Measurements from ENCODE around the gene LRRC7. TPM values are rescaled to one million over a fixed set of nuclear protein-coding genes. Genes with fewer than 3 reads are reported as not detected.

Gene LRRC7
- total RNA-seq, 1 donor from 2014 or later: 0.16 TPM

DNA sequence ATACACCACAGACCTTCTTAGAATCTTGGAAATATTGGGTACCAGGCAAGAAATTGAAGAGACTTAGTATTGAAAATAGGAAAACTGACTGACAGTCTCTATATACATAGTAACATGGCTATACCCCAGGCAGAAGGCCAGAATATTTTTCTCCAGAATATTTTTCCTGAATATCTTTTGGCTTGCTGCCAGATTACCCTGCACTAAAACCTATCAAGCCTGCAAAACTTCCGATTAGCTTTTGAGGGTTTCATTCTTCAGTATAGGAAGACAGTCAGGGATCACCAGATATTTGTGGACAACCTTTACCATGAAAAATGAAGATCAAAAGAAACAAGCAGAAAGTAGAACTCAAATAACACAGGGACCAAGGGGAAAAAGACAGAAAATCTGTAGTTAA lies 187.9 kb downstream of the LRRC7 start:
- intact Hi-C loops (cut with micrococcal nuclease): no loop called here

DNA sequence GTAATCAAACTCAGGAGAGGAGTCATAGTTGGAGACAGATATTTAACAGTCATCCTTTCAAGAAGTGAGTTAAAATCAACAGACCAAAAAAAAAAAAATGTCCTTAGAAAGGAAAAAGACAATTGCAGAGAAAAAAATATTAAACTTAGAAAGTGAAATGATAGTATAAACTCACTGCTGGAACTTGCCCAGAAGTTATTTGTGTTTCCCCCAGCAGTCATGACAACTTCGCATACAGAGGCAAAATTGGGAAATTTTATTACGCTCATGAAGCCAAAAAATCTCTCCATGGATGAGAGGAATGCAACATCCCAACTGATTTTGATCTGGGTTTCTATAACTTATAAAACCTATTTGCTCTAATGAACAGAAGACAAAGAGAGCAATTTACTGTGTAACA lies 198.2 kb downstream of the LRRC7 start:
- intact Hi-C loops (cut with micrococcal nuclease): no loop called here

DNA sequence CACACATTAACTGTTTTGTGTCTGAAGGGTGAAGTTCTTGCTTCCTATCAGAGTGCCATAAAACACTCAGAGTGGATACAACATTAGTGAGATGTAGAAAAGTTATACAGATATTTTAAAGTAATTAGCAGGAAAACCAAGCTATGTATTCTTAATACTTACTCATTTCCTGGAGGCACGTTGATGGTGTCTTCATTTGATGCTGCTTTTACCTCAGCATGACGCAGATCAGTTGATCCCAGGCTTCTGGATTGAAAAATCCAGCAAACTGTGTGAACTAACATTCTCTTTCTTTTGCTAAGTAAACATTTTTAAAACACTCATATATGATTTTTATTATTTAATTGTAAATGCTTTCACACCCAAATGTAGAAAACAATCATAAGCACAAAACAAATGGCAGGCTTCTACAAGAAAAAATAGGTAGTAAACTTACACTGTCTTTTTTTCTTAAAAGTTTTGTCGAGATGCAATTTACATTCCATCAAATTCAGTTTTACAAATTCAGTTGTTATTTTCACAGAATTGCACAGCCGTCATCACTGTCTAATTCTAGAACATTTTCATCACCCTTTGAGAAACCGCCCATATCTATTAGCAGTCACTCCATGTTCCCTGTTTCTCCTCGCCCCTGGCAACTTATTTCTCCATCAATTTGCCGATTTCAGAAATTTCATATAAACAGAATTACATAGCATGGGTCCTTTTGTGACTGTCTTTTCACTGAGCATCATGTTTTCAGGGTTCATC lies 198.9 kb downstream of the LRRC7 start:
- intact Hi-C loops (cut with micrococcal nuclease): no loop called here

DNA sequence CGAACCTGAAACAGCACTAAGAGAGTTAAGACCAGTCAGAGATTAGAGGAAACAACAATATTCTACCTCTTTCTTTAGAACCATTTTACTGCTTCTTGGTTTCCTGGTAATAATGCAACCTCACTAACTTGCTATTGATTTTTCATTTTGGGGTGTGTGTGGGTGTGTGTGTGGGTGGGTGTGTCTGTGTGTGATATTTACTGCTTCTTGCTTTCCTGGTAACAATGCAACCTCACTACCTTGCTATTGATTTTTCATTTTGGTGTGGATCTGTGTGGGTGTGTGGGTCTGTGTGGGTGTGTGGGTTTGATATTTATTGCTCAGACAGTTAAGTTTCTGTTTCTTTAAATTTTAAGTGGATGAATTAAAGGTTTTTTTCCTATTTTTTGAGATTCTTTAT lies 208.8 kb downstream of the LRRC7 start:
- intact Hi-C loops (cut with micrococcal nuclease): no loop called here

DNA sequence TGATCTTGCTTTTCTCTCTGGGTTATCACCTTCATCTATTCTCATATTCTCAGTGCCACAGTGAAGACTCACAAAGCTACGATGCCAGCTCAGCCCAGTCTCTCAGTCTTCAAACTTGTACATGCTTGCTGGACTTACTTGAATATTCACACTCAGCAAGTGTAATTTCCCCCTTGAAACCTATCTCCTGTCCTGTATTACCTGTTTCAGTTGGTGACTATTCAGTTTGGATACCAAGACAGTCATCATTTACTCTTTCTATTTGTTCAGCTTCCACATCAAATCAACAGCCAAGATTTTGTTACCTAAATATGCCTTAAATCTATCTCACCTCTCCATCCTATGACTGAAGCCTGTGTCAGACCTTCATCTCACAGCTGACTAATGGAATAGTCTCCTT lies 209.7 kb downstream of the LRRC7 start:
- intact Hi-C loops (cut with micrococcal nuclease): no loop called here

DNA sequence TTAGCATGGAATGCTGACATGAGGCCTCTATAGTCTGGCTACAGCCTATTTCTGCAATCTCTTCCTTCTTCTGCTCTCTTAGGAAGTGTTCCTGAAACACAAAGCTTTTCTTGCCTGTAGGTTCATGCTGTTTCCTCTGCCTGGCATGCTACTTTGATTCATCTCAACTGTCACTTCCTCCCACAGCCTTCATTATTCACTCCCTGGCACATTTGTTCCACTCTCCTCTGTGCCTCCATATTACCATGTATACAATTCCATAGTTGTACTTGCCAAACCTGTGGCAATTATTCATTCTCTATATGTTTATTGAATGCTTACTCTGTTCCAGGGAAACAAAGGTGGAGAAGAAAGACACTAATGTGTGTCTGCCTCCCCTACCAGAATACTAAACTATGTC lies 210.2 kb downstream of the LRRC7 start:
- intact Hi-C loops (cut with micrococcal nuclease): no loop called here

DNA sequence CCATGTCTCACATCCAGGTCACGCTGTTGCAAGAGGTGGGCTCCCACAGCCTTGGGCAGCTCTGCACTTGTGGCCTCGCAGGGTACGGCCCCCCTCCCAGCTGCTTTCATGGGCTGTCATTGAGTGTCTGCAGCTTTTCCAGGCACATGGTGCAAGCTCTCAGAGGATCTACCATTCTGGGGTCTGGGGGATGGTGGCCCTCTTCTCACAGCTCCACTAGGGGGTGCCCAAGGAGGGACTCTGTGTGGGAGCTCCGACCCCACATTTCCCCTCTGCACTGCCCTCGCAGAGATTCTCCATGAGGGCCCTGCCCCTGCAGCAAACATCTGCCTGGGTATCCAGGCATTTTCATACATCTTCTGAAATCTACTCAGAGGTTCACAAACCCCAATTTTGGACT lies 219.4 kb downstream of the LRRC7 start:
- intact Hi-C loops (cut with micrococcal nuclease): no loop called here

DNA sequence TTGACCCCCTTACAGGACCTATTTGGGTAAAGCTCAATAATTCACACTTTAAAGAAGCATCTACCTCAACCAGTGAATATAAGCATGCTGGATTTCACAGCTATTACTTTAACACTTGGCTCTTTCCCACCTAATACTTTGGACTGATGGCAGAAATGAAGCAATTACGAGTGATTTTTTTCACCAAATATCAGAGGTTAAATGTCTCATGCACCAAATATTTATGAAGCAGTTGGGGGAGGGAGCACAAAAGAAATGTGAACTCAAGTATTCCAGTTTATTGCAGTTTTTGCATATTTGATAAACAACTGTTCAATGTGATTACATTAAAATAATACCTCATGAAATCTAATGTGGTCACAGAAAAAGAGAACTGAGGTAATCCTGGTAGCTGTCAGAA lies 223.6 kb downstream of the LRRC7 start:
- intact Hi-C loops (cut with micrococcal nuclease): no loop called here

DNA sequence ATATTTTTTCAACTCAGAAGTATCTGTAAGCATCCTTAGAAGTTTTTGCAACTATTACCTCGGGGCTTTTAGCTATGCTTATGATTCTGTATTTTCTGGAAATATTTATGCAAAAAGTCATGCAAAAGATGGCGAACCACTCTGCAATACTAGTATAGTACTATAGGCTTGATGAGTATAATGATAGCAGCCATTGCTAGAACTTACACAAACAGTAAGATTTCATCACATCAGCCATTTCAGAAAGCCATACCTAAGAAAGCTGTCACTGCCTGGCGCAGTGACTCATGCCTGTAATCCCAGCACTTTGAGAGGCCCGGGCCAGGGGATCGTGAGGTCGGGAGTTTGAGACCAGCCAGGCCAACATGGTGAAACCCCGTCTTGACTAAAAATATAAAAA lies 227.1 kb downstream of the LRRC7 start:
- intact Hi-C loops (cut with micrococcal nuclease): no loop called here

DNA sequence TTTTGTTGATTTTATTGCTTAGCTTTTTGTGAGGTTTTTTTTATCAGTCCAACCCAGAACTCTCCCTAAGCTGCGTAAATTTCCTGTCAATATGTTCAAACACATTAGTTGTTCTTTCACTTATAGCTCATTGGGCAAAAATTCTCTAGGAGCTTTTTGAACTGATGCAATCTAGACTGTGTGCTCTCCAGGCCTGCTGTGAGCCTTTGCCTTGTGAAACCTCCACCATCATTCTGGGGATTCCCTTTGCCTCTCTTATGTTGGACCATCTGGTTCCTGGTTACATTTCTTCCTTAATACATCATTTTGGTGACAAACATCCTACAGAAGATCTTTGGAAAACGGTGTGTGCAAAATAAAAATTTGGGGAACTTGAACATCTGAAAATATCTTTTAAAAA lies 247.2 kb downstream of the LRRC7 start:
- intact Hi-C loops (cut with micrococcal nuclease): no loop called here

DNA sequence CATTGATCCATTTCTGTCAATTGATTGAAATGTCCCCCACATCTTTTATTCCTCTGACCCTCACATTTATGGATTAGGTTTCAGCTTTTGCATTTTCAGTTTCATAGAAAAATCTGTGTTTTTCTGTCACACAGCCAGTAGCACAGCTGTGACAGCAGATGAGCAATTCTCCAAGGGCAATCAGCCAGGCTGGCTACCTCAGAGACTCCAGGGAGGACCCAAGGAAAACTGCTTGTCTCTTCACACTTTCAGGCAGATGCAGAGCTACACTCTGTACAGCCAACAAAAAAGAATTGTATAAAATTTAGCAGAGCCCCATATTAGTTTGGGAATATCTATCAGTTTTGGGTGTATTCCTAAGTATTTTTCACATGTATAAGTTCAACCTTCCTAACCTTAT lies 257.2 kb downstream of the LRRC7 start:
- intact Hi-C loops (cut with micrococcal nuclease): no loop called here

DNA sequence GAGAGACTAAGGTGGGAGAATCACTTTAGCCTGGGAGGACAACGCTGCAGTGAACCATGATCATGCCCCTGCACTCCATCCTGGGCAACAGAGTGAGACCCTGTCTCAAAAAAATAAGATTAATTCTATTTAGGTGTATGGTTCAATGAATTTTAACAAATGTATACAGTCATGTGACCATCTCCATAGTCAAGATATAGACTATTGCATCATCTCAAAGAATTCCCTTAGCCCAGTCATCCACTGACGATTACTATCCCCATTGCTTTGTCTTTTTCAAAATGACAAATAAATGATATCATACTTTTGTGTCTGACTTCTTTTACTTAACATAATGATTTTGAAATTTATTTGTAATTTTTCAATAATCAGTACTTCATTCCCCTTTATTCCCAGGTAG lies 260.0 kb downstream of the LRRC7 start:
- intact Hi-C loops (cut with micrococcal nuclease): no loop called here

DNA sequence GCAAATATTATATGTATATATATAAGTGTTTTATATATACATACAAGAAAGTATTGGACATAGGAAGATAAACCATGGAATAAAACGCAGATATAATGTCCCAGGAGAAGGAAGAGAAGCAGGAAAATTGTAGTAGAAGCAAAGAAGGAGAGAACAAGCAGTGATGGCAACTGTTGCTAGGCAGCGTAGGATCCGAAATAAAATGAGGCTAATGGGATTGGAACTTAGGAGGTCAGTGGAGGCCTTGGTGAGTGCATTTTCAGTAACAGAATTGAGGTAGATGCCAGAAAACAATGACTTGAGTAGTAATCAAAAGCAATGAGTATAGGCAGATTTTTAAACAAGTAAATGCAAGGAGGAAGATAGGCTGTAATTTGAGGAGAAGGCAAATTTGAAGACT lies 265.8 kb downstream of the LRRC7 start:
- intact Hi-C loops (cut with micrococcal nuclease): no loop called here

DNA sequence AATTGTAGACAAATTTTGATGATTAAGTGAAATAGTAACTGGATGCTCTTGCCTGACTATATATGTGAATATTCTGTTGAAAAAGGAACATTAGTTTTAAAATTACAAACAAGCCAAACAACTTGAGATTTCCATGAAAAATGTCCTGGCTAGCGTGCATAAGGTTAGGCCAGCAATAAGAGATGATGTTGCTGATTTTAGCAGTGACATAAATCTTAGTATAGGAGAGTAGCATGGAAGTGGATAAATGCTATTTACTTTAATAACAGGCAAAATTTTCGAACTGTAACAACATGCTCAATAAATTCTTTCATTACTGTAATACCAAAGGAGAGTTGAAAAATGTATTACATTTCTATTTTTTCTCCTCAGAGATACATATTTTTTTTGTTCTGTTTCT lies 266.6 kb downstream of the LRRC7 start:
- intact Hi-C loops (cut with micrococcal nuclease): no loop called here

DNA sequence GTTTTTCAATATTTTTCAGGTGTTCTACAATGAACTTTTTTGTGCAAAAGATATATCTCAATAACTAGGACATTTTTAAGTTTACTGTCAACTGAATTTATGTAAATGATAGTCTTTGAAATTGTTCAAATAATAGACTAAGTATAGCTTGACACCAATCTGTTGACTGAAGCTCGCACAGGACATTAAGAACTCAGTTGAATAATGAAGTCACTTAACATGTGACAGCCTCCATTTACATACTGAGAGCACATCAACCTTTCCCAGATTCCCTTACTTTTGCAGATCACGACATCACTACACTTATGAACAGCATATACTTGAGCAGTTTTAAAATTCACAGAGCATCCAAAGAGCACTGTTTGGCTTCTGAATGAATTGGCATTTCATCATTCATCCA lies 268.2 kb downstream of the LRRC7 start:
- intact Hi-C loops (cut with micrococcal nuclease): no loop called here

DNA sequence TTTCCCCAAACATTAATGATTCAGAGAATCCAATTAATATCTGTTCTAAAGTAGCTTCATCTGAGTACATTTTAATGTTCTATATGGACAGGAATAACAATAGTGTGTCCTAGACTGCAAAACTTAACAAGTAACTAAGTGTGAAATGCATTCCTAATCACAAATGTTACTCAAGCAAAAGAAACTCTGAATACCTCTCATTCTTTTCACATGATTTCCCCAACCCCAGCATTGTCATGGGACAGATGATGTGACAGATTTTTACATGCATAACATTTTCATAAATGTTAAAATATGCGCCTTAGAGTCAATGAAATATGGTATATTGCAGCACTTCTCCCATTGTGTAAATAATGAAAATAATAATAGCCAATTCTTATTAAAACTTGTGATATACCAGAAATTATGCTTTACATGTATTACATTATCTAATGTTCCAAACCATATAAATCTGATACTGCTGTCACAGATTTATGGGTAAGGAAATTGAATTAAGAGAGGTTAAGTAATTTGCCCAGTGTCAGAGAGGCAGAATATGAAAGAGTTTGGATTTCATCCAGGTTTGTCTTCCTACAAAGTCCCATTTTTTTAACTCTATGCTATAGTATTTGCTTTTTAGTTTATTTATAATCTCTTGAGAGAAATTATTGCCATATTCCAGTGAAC lies 269.4 kb downstream of the LRRC7 start:
- intact Hi-C loops (cut with micrococcal nuclease): no loop called here

DNA sequence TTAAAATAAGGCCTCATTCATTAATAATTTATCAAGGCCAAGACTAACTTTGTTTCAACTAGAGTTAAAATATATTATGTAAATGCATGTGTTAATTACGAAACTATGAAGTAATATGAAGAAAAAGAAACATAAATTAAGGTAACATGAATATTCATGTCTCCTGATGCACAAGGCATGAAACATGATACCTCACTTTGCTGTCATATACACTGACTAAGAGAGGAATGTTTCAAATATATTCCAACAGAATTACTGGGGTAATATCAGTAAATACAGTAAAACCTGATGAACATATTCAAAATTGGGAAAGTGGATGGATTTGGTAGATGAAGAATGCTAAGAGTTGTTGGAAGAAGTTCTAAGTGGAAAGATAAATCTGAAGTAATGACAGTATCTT lies 274.6 kb downstream of the LRRC7 start:
- intact Hi-C loops (cut with micrococcal nuclease): no loop called here

DNA sequence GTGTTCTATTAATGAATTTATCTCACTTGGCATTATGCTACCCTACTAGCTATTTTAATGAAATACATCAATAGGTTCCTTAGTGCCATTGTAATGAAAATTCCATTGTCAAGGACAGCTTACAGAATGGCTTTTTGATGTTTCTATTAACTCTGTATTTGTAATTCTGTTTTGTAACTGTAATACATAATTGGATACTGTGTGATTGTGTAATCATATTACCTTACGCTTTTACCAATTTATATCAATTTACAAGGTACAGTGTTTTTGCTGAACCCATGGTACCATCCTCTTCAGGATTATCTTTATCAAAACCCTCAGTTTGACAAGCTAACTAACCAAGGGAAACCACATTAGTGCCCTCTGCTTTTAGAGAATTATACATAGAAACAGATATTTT lies 277.9 kb downstream of the LRRC7 start:
- intact Hi-C loops (cut with micrococcal nuclease): no loop called here

DNA sequence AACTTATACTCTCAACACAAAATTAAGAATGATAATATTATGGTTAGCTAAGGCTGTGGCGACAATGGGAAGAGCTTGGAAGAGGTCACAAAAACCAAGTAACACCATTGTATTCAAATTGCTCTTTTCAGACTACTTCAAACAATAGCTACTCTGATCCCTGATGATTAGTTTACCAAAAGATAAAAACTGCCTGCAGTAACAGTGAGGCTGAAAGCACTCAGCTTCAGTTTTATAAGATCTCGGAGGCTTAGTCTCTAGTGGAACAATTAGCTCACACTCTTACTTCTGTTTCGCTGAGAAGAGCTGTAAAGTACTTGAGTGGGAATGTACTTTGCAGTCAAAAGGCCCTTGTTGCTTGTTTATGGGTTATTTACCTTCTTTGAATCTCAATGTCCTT lies 278.5 kb downstream of the LRRC7 start:
- intact Hi-C loops (cut with micrococcal nuclease): no loop called here

DNA sequence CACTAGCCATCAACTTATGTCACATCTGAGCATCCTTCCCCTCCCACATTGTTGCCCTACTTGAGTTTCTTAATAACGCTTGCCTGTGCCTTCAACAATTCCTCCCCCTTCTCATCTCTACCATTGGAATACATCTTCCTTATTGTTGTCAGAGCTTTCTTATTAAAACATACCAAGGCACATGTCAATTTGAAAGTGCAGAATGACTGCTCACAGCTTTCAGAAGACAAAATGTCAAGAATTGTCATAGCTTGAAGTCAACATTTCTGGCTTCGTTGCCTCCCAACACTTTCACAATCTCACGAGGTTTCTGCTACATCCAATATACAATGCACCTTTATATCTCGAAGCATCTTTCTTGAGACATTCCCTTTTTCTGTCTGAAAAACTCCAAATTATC lies 279.9 kb downstream of the LRRC7 start:
- intact Hi-C loops (cut with micrococcal nuclease): no loop called here

DNA sequence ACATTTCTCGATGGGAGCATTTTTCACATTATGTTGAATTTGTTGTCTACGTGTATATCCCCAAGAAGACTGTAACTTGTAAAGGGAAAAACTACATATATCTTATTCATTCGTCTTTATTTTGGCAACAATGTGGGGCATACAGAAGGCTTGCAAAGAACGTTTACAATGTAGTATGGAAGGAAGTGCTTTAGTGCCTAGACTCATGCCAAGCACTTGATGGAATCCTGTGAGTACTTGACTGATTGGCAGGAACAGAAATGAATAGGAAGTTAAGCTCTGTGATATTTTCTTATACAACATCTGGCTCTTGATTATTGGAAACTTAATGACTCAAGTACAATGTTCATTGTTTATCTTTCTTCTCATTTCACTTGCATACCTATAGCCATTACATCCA lies 284.4 kb downstream of the LRRC7 start:
- intact Hi-C loops (cut with micrococcal nuclease): no loop called here

DNA sequence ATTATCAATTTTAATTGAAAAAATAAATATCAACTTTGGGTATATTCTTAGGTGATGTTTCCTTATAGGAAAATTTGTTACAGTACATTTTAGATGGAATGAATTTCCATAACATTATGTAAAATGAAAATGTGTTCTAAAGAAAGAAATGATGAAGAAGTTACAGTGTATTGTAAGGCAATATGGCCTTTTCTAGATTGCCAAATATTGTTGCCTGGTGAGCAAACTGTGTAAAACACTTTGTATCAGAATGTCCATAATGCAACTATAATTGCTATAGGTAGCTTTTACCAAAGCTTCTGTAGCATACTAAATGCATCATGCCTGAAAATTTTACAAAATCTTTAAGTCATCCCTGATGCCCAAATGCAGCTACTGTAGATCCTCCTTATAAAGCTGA lies 285.0 kb downstream of the LRRC7 start:
- intact Hi-C loops (cut with micrococcal nuclease): no loop called here

DNA sequence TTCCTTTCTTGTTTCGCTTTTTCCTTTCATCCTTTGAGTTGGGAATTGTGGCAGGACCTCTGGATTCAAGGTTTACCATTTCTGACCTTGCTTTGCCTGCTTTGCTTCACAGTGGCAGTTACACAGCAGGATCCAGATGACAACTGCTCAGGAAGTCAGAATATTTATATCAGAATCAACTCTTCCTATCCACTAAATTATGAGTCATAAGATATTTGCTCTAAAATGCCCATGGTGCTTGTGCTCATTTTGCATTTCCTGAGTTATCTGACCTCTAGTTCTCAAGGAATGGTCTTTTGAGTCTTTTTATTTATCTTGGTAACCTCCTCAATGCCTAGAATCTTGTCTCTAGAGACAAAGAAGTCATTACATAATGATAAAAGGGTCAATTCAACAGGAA lies 290.8 kb downstream of the LRRC7 start:
- intact Hi-C loops (cut with micrococcal nuclease): no loop called here
